Right lobe of liver (tissue), 4 donors: ENCODE data around the gene NRP2.

Source experiments
- CTCF ChIP-seq, 4 donors: fragments of 200-600 bp in 3 of 4; fragments of 450-650 bp in 1 of 4; IDR thresholded peaks; one replicate each; pipeline versions ENCODE4 v1.5.1 to v1.8.0; 2016 to 2022; ENCODE audit warnings: antibody characterized with exemption in 4 of 4, mild to moderate bottlenecking in 2 of 4
- POLR2A ChIP-seq: fragments of 450-650 bp; IDR thresholded peaks from one replicate; pipeline ENCODE4 v1.6.1; 2017; ENCODE audit warnings: antibody characterized with exemption, mild to moderate bottlenecking
- donor health status: DM: no; HTN: no; CAD: no.
- donor health status: DM: no; HTN: no; CAD: no.
- donor health status: DM: no; HTN: yes; CAD: no.

DNA sequence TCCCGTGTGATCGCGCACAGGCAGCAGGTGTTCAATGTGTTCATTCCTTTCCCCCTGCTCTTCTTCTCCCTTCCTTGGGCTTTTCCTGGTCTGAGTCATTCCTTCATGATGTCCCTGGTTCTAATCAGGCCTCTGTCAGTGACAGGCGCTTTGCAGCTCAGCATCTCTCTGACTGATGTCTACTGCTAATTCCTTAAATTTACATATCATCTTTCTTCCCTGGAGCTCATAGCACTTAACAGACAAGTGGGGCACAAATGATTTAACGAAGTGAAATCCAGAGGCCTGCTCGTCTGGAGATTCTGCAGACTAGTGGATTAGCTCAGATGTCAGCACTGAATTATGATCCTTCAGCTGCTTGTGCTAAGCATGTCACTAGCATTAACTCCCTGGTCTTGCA is 77.9 kb downstream of the NRP2 start:
- no peak for TF ChIP-seq POLR2A
- no peak for TF ChIP-seq CTCF (IDR thresholded peaks at IDR 0.05)
